ENCODE measurements around the gene OSBPL10.

Gene OSBPL10

GRCh38 chr3:31671976-31672375 lies 309.1 kb downstream of the OSBPL10 start:
- Histone ChIP-seq H3K4me3 (ENCODE audit: low read length in 2 of 2) (no peak overlapping the region), H3K27me3 (ENCODE audit: control insufficient read depth in 2 of 2, insufficient read depth in 2 of 2, low read length in 2 of 2) (no peaks in the 10 kb centered on the region), H3K4me1 (ENCODE audit: control insufficient read depth in 2 of 2, insufficient read depth in 2 of 2, low read length in 2 of 2) (peaks cover 5 to 17% of the 10 kb centered on the region in 2 donors), H3K27ac (ENCODE audit: low read depth in 2 of 2, low read length in 2 of 2) (peak overlapping the region in 1 of 2 donors; percentile 35), H3K9me3 (ENCODE audit: control insufficient read depth in 2 of 2, low read length in 2 of 2) (no peaks in the 10 kb centered on the region), H3K36me3 (ENCODE audit: control insufficient read depth in 2 of 2, insufficient read depth in 2 of 2, low read length in 2 of 2) (no peaks in the 10 kb centered on the region), H3K9ac (ENCODE audit: low read depth in 1 of 2, low read length in 2 of 2) (no peak overlapping the region)

GRCh38 chr3:31671451-31671850 lies 309.6 kb downstream of the OSBPL10 start:
- H3K27me3 ChIP-seq (ENCODE audit: control insufficient read depth in 2 of 2, insufficient read depth in 2 of 2, low read length in 2 of 2) = no peaks in the 10 kb centered on the region
- H3K9ac ChIP-seq (ENCODE audit: low read depth in 1 of 2, low read length in 2 of 2) = no peak overlapping the region
- H3K27ac ChIP-seq (ENCODE audit: low read depth in 2 of 2, low read length in 2 of 2) = peak overlapping the region in 1 of 2 donors; percentile 35
- H3K9me3 ChIP-seq (ENCODE audit: control insufficient read depth in 2 of 2, low read length in 2 of 2) = no peaks in the 10 kb centered on the region
- H3K4me3 ChIP-seq (ENCODE audit: low read length in 2 of 2) = no peak overlapping the region
- H3K36me3 ChIP-seq (ENCODE audit: control insufficient read depth in 2 of 2, insufficient read depth in 2 of 2, low read length in 2 of 2) = no peaks in the 10 kb centered on the region
- peaks cover 5 to 17% of the 10 kb centered on the region in 2 donors for H3K4me1 ChIP-seq (ENCODE audit: control insufficient read depth in 2 of 2, insufficient read depth in 2 of 2, low read length in 2 of 2)

GRCh38 chr3:31670722-31671121 lies 310.3 kb downstream of the OSBPL10 start:
- Histone ChIP-seq H3K36me3 (ENCODE audit: control insufficient read depth in 2 of 2, insufficient read depth in 2 of 2, low read length in 2 of 2) (no peaks in the 10 kb centered on the region), H3K9ac (ENCODE audit: low read depth in 1 of 2, low read length in 2 of 2) (no peak overlapping the region), H3K4me1 (ENCODE audit: control insufficient read depth in 2 of 2, insufficient read depth in 2 of 2, low read length in 2 of 2) (peaks cover 5 to 17% of the 10 kb centered on the region in 2 donors), H3K9me3 (ENCODE audit: control insufficient read depth in 2 of 2, low read length in 2 of 2) (no peaks in the 10 kb centered on the region), H3K27ac (ENCODE audit: low read depth in 2 of 2, low read length in 2 of 2) (no peak overlapping the region), H3K4me3 (ENCODE audit: low read length in 2 of 2) (no peak overlapping the region), H3K27me3 (ENCODE audit: control insufficient read depth in 2 of 2, insufficient read depth in 2 of 2, low read length in 2 of 2) (no peaks in the 10 kb centered on the region)

GRCh38 chr3:31670136-31670535 lies 310.9 kb downstream of the OSBPL10 start:
- Histone ChIP-seq H3K4me3 (ENCODE audit: low read length in 2 of 2) (no peak overlapping the region), H3K9ac (ENCODE audit: low read depth in 1 of 2, low read length in 2 of 2) (no peak overlapping the region), H3K4me1 (ENCODE audit: control insufficient read depth in 2 of 2, insufficient read depth in 2 of 2, low read length in 2 of 2) (peaks cover 5 to 17% of the 10 kb centered on the region in 2 donors), H3K9me3 (ENCODE audit: control insufficient read depth in 2 of 2, low read length in 2 of 2) (no peaks in the 10 kb centered on the region), H3K27ac (ENCODE audit: low read depth in 2 of 2, low read length in 2 of 2) (no peak overlapping the region), H3K36me3 (ENCODE audit: control insufficient read depth in 2 of 2, insufficient read depth in 2 of 2, low read length in 2 of 2) (no peaks in the 10 kb centered on the region), H3K27me3 (ENCODE audit: control insufficient read depth in 2 of 2, insufficient read depth in 2 of 2, low read length in 2 of 2) (no peaks in the 10 kb centered on the region)

- H3K27ac ChIP-seq (ENCODE audit: low read depth in 2 of 2, low read length in 2 of 2) = no peak overlapping the region
- H3K27me3 ChIP-seq (ENCODE audit: control insufficient read depth in 2 of 2, insufficient read depth in 2 of 2, low read length in 2 of 2) = no peaks in the 10 kb centered on the region
- no peak overlapping the region for H3K4me3 ChIP-seq (ENCODE audit: low read length in 2 of 2)
- H3K36me3 ChIP-seq (ENCODE audit: control insufficient read depth in 2 of 2, insufficient read depth in 2 of 2, low read length in 2 of 2) = no peaks in the 10 kb centered on the region
- peaks cover 5 to 17% of the 10 kb centered on the region in 2 donors for H3K4me1 ChIP-seq (ENCODE audit: control insufficient read depth in 2 of 2, insufficient read depth in 2 of 2, low read length in 2 of 2)
- no peaks in the 10 kb centered on the region for H3K9me3 ChIP-seq (ENCODE audit: control insufficient read depth in 2 of 2, low read length in 2 of 2)
- no peak overlapping the region for H3K9ac ChIP-seq (ENCODE audit: low read depth in 1 of 2, low read length in 2 of 2)
These were observed 312.8 kb downstream of the OSBPL10 start for GRCh38 chr3:31668242-31668641.

- Histone ChIP-seq H3K4me1 (ENCODE audit: control insufficient read depth in 2 of 2, insufficient read depth in 2 of 2, low read length in 2 of 2) (peaks cover 5 to 17% of the 10 kb centered on the region in 2 donors), H3K9me3 (ENCODE audit: control insufficient read depth in 2 of 2, low read length in 2 of 2) (no peaks in the 10 kb centered on the region), H3K4me3 (ENCODE audit: low read length in 2 of 2) (no peak overlapping the region), H3K27me3 (ENCODE audit: control insufficient read depth in 2 of 2, insufficient read depth in 2 of 2, low read length in 2 of 2) (no peaks in the 10 kb centered on the region), H3K9ac (ENCODE audit: low read depth in 1 of 2, low read length in 2 of 2) (no peak overlapping the region), H3K27ac (ENCODE audit: low read depth in 2 of 2, low read length in 2 of 2) (no peak overlapping the region), H3K36me3 (ENCODE audit: control insufficient read depth in 2 of 2, insufficient read depth in 2 of 2, low read length in 2 of 2) (no peaks in the 10 kb centered on the region)
These were observed 313.5 kb downstream of the OSBPL10 start for GRCh38 chr3:31667582-31667981.

GRCh38 chr3:31664031-31664430 lies 317.0 kb downstream of the OSBPL10 start:
- H3K4me1 ChIP-seq (ENCODE audit: control insufficient read depth in 2 of 2, insufficient read depth in 2 of 2, low read length in 2 of 2) = no peaks in the 10 kb centered on the region
- H3K9me3 ChIP-seq (ENCODE audit: control insufficient read depth in 2 of 2, low read length in 2 of 2) = no peaks in the 10 kb centered on the region
- no peak overlapping the region for H3K9ac ChIP-seq (ENCODE audit: low read depth in 1 of 2, low read length in 2 of 2)
- H3K27ac ChIP-seq (ENCODE audit: low read depth in 2 of 2, low read length in 2 of 2) = no peak overlapping the region
- no peak overlapping the region for H3K4me3 ChIP-seq (ENCODE audit: low read length in 2 of 2)
- no peaks in the 10 kb centered on the region for H3K27me3 ChIP-seq (ENCODE audit: control insufficient read depth in 2 of 2, insufficient read depth in 2 of 2, low read length in 2 of 2)
- H3K36me3 ChIP-seq (ENCODE audit: control insufficient read depth in 2 of 2, insufficient read depth in 2 of 2, low read length in 2 of 2) = no peaks in the 10 kb centered on the region

- Histone ChIP-seq H3K9ac (ENCODE audit: low read depth in 1 of 2, low read length in 2 of 2) (no peak overlapping the region), H3K4me1 (ENCODE audit: control insufficient read depth in 2 of 2, insufficient read depth in 2 of 2, low read length in 2 of 2) (no peaks in the 10 kb centered on the region), H3K36me3 (ENCODE audit: control insufficient read depth in 2 of 2, insufficient read depth in 2 of 2, low read length in 2 of 2) (no peaks in the 10 kb centered on the region), H3K4me3 (ENCODE audit: low read length in 2 of 2) (no peak overlapping the region), H3K27ac (ENCODE audit: low read depth in 2 of 2, low read length in 2 of 2) (no peak overlapping the region), H3K27me3 (ENCODE audit: control insufficient read depth in 2 of 2, insufficient read depth in 2 of 2, low read length in 2 of 2) (no peaks in the 10 kb centered on the region), H3K9me3 (ENCODE audit: control insufficient read depth in 2 of 2, low read length in 2 of 2) (no peaks in the 10 kb centered on the region)
These were observed 318.9 kb downstream of the OSBPL10 start for GRCh38 chr3:31661993-31662670.

- no peak overlapping the region for H3K27ac ChIP-seq (ENCODE audit: low read depth in 2 of 2, low read length in 2 of 2)
- H3K4me1 ChIP-seq (ENCODE audit: control insufficient read depth in 2 of 2, insufficient read depth in 2 of 2, low read length in 2 of 2) = no peaks in the 10 kb centered on the region
- H3K4me3 ChIP-seq (ENCODE audit: low read length in 2 of 2) = no peak overlapping the region
- no peaks in the 10 kb centered on the region for H3K27me3 ChIP-seq (ENCODE audit: control insufficient read depth in 2 of 2, insufficient read depth in 2 of 2, low read length in 2 of 2)
- H3K9me3 ChIP-seq (ENCODE audit: control insufficient read depth in 2 of 2, low read length in 2 of 2) = no peaks in the 10 kb centered on the region
- no peak overlapping the region for H3K9ac ChIP-seq (ENCODE audit: low read depth in 1 of 2, low read length in 2 of 2)
- no peaks in the 10 kb centered on the region for H3K36me3 ChIP-seq (ENCODE audit: control insufficient read depth in 2 of 2, insufficient read depth in 2 of 2, low read length in 2 of 2)
These were observed 319.8 kb downstream of the OSBPL10 start for GRCh38 chr3:31661286-31661685.

GRCh38 chr3:31659246-31659645 lies 321.8 kb downstream of the OSBPL10 start:
- Histone ChIP-seq H3K36me3 (ENCODE audit: control insufficient read depth in 2 of 2, insufficient read depth in 2 of 2, low read length in 2 of 2) (no peaks in the 10 kb centered on the region), H3K9ac (ENCODE audit: low read depth in 1 of 2, low read length in 2 of 2) (no peak overlapping the region), H3K4me3 (ENCODE audit: low read length in 2 of 2) (no peak overlapping the region), H3K27me3 (ENCODE audit: control insufficient read depth in 2 of 2, insufficient read depth in 2 of 2, low read length in 2 of 2) (no peaks in the 10 kb centered on the region), H3K27ac (ENCODE audit: low read depth in 2 of 2, low read length in 2 of 2) (no peak overlapping the region), H3K4me1 (ENCODE audit: control insufficient read depth in 2 of 2, insufficient read depth in 2 of 2, low read length in 2 of 2) (no peaks in the 10 kb centered on the region), H3K9me3 (ENCODE audit: control insufficient read depth in 2 of 2, low read length in 2 of 2) (peaks cover 0 to 3% of the 10 kb centered on the region in 2 donors)

All from mucosa of rectum (tissue), 2 donors.